Gastroesophageal sphincter (tissue), 3 donors: ENCODE measurements around the gene SYT7.

ENCODE experiments used
- CTCF ChIP-seq, 4 experiments: fragments of 200-600 bp in 2 of 4; fragments of 450-650 bp in 2 of 4; sonication (generic) in 1 of 4; IDR thresholded peaks; one replicate each; pipeline ENCODE4 v1.5.1; 2017 to 2019; ENCODE audit warnings: antibody characterized with exemption in 4 of 4, mild to moderate bottlenecking in 2 of 4, moderate library complexity in 2 of 4
- POLR2A ChIP-seq, 2 donors: fragments of 450-650 bp; IDR thresholded peaks; one replicate each; pipeline ENCODE4 v1.6.1; 2017; ENCODE audit warnings: antibody characterized with exemption in 2 of 2, mild to moderate bottlenecking in 2 of 2, moderate library complexity in 1 of 2
- POLR2AphosphoS5 ChIP-seq: sonication (generic); formaldehyde crosslinking; IDR thresholded peaks from one replicate; pipeline ENCODE4 v1.6.1; 2017; ENCODE audit warnings: antibody characterized with exemption

GRCh38 chr11:61626580-61627380, 45.9 kb upstream of the SYT7 start:
- TF ChIP-seq CTCF (IDR thresholded peaks at IDR 0.05), result no peak
- TF ChIP-seq POLR2A (IDR thresholded peaks at IDR 0.05), result no peak
- TF ChIP-seq POLR2AphosphoS5, result no peak
